CD4-positive, alpha-beta memory T cell (primary cell): Measurements from ENCODE around the gene PDZRN3. TPM values are rescaled to one million over a fixed set of nuclear protein-coding genes. Genes with fewer than 3 reads are reported as not detected.

Source experiments
- CTCF ChIA-PET: fragments of 350-600 bp; sonication (Branson Sonifier 250); formaldehyde crosslinking; loops from one replicate; lab custom pipeline; 2021; ENCODE audit warnings: inconsistent platforms; ENCODE audit not compliant: partially characterized antibody; lab: Charles Lee
- POLR2A ChIA-PET: fragments of 350-600 bp; sonication (Branson Sonifier 250); formaldehyde crosslinking; loops from one replicate; lab custom pipeline; 2021; ENCODE audit not compliant: partially characterized antibody; lab: Charles Lee
- DNase-seq, 5 donors: peaks; one replicate each; pipeline versions ENCODE4 v3.0.0 to v3.0.0-alpha.2; 2020 to 2022; ENCODE audit warnings: mixed read lengths in 1 of 5
- H3K27ac ChIP-seq: one replicate; pipeline ENCODE4 v1.7.0; 2013; ENCODE audit warnings: low read depth, low read length
- H3K27me3 ChIP-seq: 2 replicates; pipeline ENCODE4 v1.7.0; 2013; ENCODE audit warnings: mild to moderate bottlenecking, low read length, moderate library complexity; ENCODE audit not compliant: insufficient read depth
- H3K36me3 ChIP-seq: 2 replicates; pipeline ENCODE4 v1.7.0; 2013; ENCODE audit warnings: mild to moderate bottlenecking, low read length, moderate library complexity; ENCODE audit not compliant: insufficient read depth
- H3K4me1 ChIP-seq: 2 replicates; pipeline ENCODE4 v1.7.0; 2013; ENCODE audit warnings: mild to moderate bottlenecking, low read length, moderate library complexity; ENCODE audit not compliant: insufficient read depth
- H3K4me3 ChIP-seq, 2 donors: one replicate each; pipeline ENCODE4 v1.7.0; 2013; ENCODE audit warnings: low read length in 2 of 2, mild to moderate bottlenecking in 1 of 2
- H3K9me3 ChIP-seq, 2 donors: one replicate each; pipeline ENCODE4 v1.7.0; 2013; ENCODE audit warnings: low read length in 2 of 2, control low read depth in 1 of 2; ENCODE audit not compliant: control insufficient read depth in 1 of 2
- H3K27ac Mint-ChIP-seq, 7 donors: one replicate each; pipeline ENCODE4 v1.8.0; 2020 to 2021; ENCODE audit warnings: mixed read lengths in 7 of 7, mild to moderate bottlenecking in 6 of 7, inconsistent platforms in 3 of 7, moderate library complexity in 3 of 7
- H3K27me3 Mint-ChIP-seq, 2 donors: one replicate each; pipeline ENCODE4 v1.8.0; 2020 to 2021; ENCODE audit warnings: mixed read lengths in 2 of 2
- H3K36me3 Mint-ChIP-seq, 2 donors: one replicate each; pipeline ENCODE4 v1.8.0; 2020 to 2021; ENCODE audit warnings: mixed read lengths in 2 of 2, inconsistent platforms in 1 of 2, mild to moderate bottlenecking in 1 of 2
- H3K4me1 Mint-ChIP-seq, 4 donors: one replicate each; pipeline ENCODE4 v1.8.0; 2020 to 2021; ENCODE audit warnings: mixed read lengths in 4 of 4, mild to moderate bottlenecking in 1 of 4
- H3K4me3 Mint-ChIP-seq, 8 donors: one replicate each; pipeline ENCODE4 v1.8.0; 2020 to 2021; ENCODE audit warnings: mixed read lengths in 8 of 8, mild to moderate bottlenecking in 7 of 8, moderate library complexity in 6 of 8, inconsistent platforms in 3 of 8
- H3K9me3 Mint-ChIP-seq, 8 donors: one replicate each; pipeline ENCODE4 v1.8.0; 2020 to 2021; ENCODE audit warnings: mixed read lengths in 8 of 8, mild to moderate bottlenecking in 5 of 8, inconsistent platforms in 3 of 8, moderate library complexity in 1 of 8
- intact Hi-C: fragments of 100-400 bp; cut with micrococcal nuclease; formaldehyde crosslinking; loops from one replicate; pipeline ENCODE4 v1.15.1; 2023
- polyA plus RNA-seq, 2 donors: library from polyadenylated mRNA; unstranded; fragments of 300-500 nt; fragmentation: Illumina TruSeq; gene quantifications; one replicate each; pipeline ENCODE4 v1.2.3, GENCODE V29; 2021
- total RNA-seq, 2 experiments: library from RNA; stranded (reverse); gene quantifications; one replicate each; pipeline ENCODE4 v1.2.3, GENCODE V29; 2021

Gene PDZRN3
- total RNA-seq (not detected), polyA plus RNA-seq (not detected)

GRCh38 chr3:73624821-73625665, at the start of gene PDZRN3:
PDZRN3 (minus strand) TSS chr3:73624941.
- Mint-ChIP-seq H3K4me1 (no peaks in the 10 kb centered on the region), H3K9me3 (peaks cover 0 to 4% (median 0%) of the 10 kb centered on the region in 8 donors), H3K4me3 (peak within 1 kb of the TSS in 1 of 8 donors; percentile 41), H3K27ac (no peak within 1 kb of the TSS), H3K36me3 (no peaks in the 10 kb centered on the region), H3K27me3 (peaks cover 2 to 3% of the 10 kb centered on the region in 2 donors)
- ChIA-PET POLR2A (no interaction called here), CTCF (no interaction called here)
- Histone ChIP-seq H3K4me1 (no peaks in the 10 kb centered on the region), H3K27ac (no peak within 1 kb of the TSS), H3K9me3 (no peaks in the 10 kb centered on the region), H3K4me3 (no peak within 1 kb of the TSS), H3K36me3 (no peaks in the 10 kb centered on the region), H3K27me3 (no peaks in the 10 kb centered on the region)
- no peak for DNase-seq
- intact Hi-C loops: no loop called here

- H3K4me3 Mint-ChIP-seq: no peak overlapping the region
- no peak for DNase-seq
- H3K4me1 Mint-ChIP-seq: no peaks in the 10 kb centered on the region
- Histone ChIP-seq H3K27me3 (no peaks in the 10 kb centered on the region), H3K36me3 (no peaks in the 10 kb centered on the region), H3K27ac (no peak overlapping the region), H3K4me3 (no peak overlapping the region), H3K4me1 (no peaks in the 10 kb centered on the region), H3K9me3 (no peaks in the 10 kb centered on the region)
- H3K27ac Mint-ChIP-seq: no peak overlapping the region
- H3K36me3 Mint-ChIP-seq: no peaks in the 10 kb centered on the region
- POLR2A ChIA-PET: no interaction called here
- CTCF ChIA-PET: no interaction called here
- intact Hi-C loops: no loop called here
- H3K27me3 Mint-ChIP-seq: no peaks in the 10 kb centered on the region
- peaks cover 0 to 4% (median 3%) of the 10 kb centered on the region in 8 donors for H3K9me3 Mint-ChIP-seq
Observed at GRCh38 chr3:73674280-73674679, 49.5 kb upstream of the PDZRN3 start.

DNA sequence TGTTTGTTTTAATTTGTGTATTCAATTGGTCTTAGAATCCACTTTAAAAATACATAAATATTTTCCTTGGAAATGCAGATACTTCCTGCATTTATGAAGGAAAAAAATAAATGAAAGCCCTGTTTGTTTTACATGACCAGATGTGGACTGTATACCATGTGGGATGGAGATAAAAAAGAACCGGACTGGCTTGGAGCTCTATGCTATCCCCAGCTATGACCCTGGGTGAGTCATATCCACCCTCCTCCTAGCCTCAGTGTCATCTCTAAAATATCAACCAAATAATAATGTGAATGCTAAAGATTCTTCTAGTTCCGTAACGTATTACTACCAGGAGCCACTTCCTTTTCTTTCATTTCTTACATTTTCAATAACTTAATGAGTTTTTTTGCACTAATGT, 44.5 kb upstream of the PDZRN3 start:
- Histone ChIP-seq H3K9me3 (no peaks in the 10 kb centered on the region), H3K4me3 (no peak overlapping the region), H3K4me1 (no peaks in the 10 kb centered on the region), H3K27ac (no peak overlapping the region), H3K27me3 (no peaks in the 10 kb centered on the region), H3K36me3 (no peaks in the 10 kb centered on the region)
- Mint-ChIP-seq H3K27me3 (no peaks in the 10 kb centered on the region), H3K4me3 (no peak overlapping the region), H3K27ac (no peak overlapping the region), H3K36me3 (no peaks in the 10 kb centered on the region), H3K4me1 (no peaks in the 10 kb centered on the region), H3K9me3 (peaks cover 0 to 4% (median 3%) of the 10 kb centered on the region in 8 donors)
- no peak for DNase-seq
- ChIA-PET CTCF (no interaction called here), POLR2A (no interaction called here)
- intact Hi-C loops: no loop called here

GRCh38 chr3:73668391-73668790, 43.6 kb upstream of the PDZRN3 start:
- H3K27ac ChIP-seq: no peak overlapping the region
- intact Hi-C loops: no loop called here
- H3K4me1 ChIP-seq: no peaks in the 10 kb centered on the region
- H3K4me3 ChIP-seq: no peak overlapping the region
- Mint-ChIP-seq H3K4me3 (no peak overlapping the region), H3K9me3 (peaks cover 0 to 4% (median 2%) of the 10 kb centered on the region in 8 donors), H3K36me3 (no peaks in the 10 kb centered on the region), H3K27me3 (no peaks in the 10 kb centered on the region), H3K4me1 (no peaks in the 10 kb centered on the region), H3K27ac (no peak overlapping the region)
- H3K9me3 ChIP-seq: no peaks in the 10 kb centered on the region
- no peaks in the 10 kb centered on the region for H3K36me3 ChIP-seq
- CTCF ChIA-PET: no interaction called here
- no peaks in the 10 kb centered on the region for H3K27me3 ChIP-seq
- DNase-seq: no peak
- POLR2A ChIA-PET: no interaction called here

- ChIA-PET CTCF (no interaction called here), POLR2A (no interaction called here)
- Mint-ChIP-seq H3K4me3 (no peak overlapping the region), H3K9me3 (peaks cover 0 to 4% (median 1%) of the 10 kb centered on the region in 8 donors), H3K36me3 (no peaks in the 10 kb centered on the region), H3K4me1 (no peaks in the 10 kb centered on the region), H3K27ac (no peak overlapping the region), H3K27me3 (no peaks in the 10 kb centered on the region)
- Histone ChIP-seq H3K4me1 (no peaks in the 10 kb centered on the region), H3K27ac (no peak overlapping the region), H3K27me3 (no peaks in the 10 kb centered on the region), H3K4me3 (no peak overlapping the region), H3K9me3 (no peaks in the 10 kb centered on the region), H3K36me3 (no peaks in the 10 kb centered on the region)
- intact Hi-C loops: no loop called here
- no peak for DNase-seq
Observed at GRCh38 chr3:73667889-73668288, 43.1 kb upstream of the PDZRN3 start.

GRCh38 chr3:73665286-73665685, 40.5 kb upstream of the PDZRN3 start:
- CTCF ChIA-PET: no interaction called here
- Histone ChIP-seq H3K36me3 (no peaks in the 10 kb centered on the region), H3K27ac (no peak overlapping the region), H3K27me3 (no peaks in the 10 kb centered on the region), H3K9me3 (no peaks in the 10 kb centered on the region), H3K4me1 (no peaks in the 10 kb centered on the region), H3K4me3 (no peak overlapping the region)
- H3K36me3 Mint-ChIP-seq: no peaks in the 10 kb centered on the region
- POLR2A ChIA-PET: no interaction called here
- no peak overlapping the region for H3K27ac Mint-ChIP-seq
- no peak overlapping the region for H3K4me3 Mint-ChIP-seq
- H3K4me1 Mint-ChIP-seq: no peaks in the 10 kb centered on the region
- peaks cover 0 to 7% (median 0%) of the 10 kb centered on the region in 8 donors for H3K9me3 Mint-ChIP-seq
- intact Hi-C loops: no loop called here
- no peak for DNase-seq
- H3K27me3 Mint-ChIP-seq: no peaks in the 10 kb centered on the region

DNA sequence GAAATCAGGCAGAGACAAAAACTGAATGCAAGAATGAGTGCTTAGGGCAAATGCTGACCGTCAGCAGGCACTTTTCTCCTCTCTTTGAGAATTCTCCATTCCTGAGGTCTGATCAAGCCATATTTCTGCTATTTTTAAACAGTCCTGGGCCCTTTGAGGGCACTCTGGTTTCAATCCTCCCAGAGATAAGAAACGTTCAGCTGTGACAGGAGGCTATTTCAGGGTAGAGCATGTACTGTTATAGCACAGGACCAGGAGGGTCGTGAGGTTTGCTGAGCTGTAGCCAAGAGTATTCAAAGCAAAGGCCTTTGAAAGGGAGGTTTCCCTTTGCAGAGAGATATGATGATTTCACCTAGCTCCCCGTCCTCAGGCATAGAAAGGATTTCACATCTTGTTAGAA, 39.6 kb upstream of the PDZRN3 start:
- Mint-ChIP-seq H3K9me3 (peaks cover 0 to 7% (median 1%) of the 10 kb centered on the region in 8 donors), H3K36me3 (no peaks in the 10 kb centered on the region), H3K4me3 (no peak overlapping the region), H3K27me3 (no peaks in the 10 kb centered on the region), H3K27ac (no peak overlapping the region), H3K4me1 (no peaks in the 10 kb centered on the region)
- Histone ChIP-seq H3K27me3 (no peaks in the 10 kb centered on the region), H3K36me3 (no peaks in the 10 kb centered on the region), H3K4me1 (no peaks in the 10 kb centered on the region), H3K4me3 (no peak overlapping the region), H3K9me3 (no peaks in the 10 kb centered on the region), H3K27ac (no peak overlapping the region)
- POLR2A ChIA-PET: no interaction called here
- DNase-seq: no peak
- intact Hi-C loops: no loop called here
- CTCF ChIA-PET: no interaction called here
